Thyroid gland (tissue), 4 donors: ENCODE data around the gene ZKSCAN5.

Experiments used
- CTCF ChIP-seq, 6 experiments: fragments of 200-600 bp in 3 of 6; fragments of 450-650 bp in 3 of 6; sonication (generic) in 3 of 6; IDR thresholded peaks; one replicate each; pipeline ENCODE4 v1.5.1; 2016 to 2019; ENCODE audit warnings: antibody characterized with exemption in 6 of 6, mild to moderate bottlenecking in 2 of 6, inconsistent platforms in 1 of 6, moderate library complexity in 1 of 6
- POLR2A ChIP-seq, 2 donors: fragments of 450-650 bp; IDR thresholded peaks; one replicate each; pipeline ENCODE4 v1.6.1; 2017; ENCODE audit warnings: antibody characterized with exemption in 2 of 2, mild to moderate bottlenecking in 2 of 2, moderate library complexity in 1 of 2

GRCh38 chr7:99543081-99543671, 38.7 kb downstream of the ZKSCAN5 start:
- TF ChIP-seq POLR2A (IDR thresholded peaks at IDR 0.05) (no peak), CTCF (IDR thresholded peaks at IDR 0.05) (no peak)
